ENCODE results near the gene SIGLEC15. TPM values are rescaled to one million over a fixed set of nuclear protein-coding genes. Genes with fewer than 3 reads are reported as not detected.

SIGLEC15 gene
- total RNA-seq, 1 experiment from 2014 or later, result 0.92 TPM

DNA sequence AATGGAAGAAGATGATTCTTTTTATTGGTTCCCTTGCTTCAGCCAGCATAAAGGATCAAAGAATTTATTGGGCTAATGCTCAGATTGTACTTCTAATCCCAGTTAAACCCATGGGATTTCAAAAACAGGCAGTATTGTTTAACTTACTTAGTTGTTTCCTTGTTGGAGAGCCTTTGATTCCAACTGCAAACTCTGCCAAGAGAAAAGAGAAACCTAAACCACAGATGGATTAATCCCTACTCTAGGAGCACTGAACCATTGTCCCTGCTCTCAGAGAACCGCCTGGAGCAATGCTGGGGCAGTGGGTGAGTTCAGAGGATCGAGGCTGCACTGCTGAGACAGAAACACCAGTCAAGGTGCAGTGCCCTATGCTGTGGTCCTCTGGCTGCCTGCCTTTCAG lies 44.9 kb upstream of the SIGLEC15 start:
- Histone ChIP-seq H3K27ac (ENCODE audit: low read depth, low read length, poor library complexity, severe bottlenecking) (no peak overlapping the region), H3K4me1 (ENCODE audit: insufficient read depth, low read length, poor library complexity, severe bottlenecking) (no peaks in the 10 kb centered on the region), H3K4me3 (ENCODE audit: low read depth, low read length, poor library complexity, severe bottlenecking) (no peak overlapping the region), H3K36me3 (ENCODE audit: insufficient read depth, low read length, poor library complexity, severe bottlenecking) (no peaks in the 10 kb centered on the region), H3K9me3 (ENCODE audit: low read depth, low read length, poor library complexity, severe bottlenecking) (no peaks in the 10 kb centered on the region), H3K27me3 (replicated peaks; ENCODE audit: insufficient read depth, low read depth, low read length, poor library complexity) (no peaks in the 10 kb centered on the region)
- ChIA-PET CTCF (no interaction called here), POLR2A (ENCODE audit: low non-redundant PET) (no interaction called here)
- DNase-seq (ENCODE audit: low spot score), result no peak
- no TSS peak for BruUV-seq (replicated peaks)
- intact Hi-C loops (cut with micrococcal nuclease; ENCODE audit: unreplicated experiment), result no loop called here
- TF ChIP-seq, protein P1, sequence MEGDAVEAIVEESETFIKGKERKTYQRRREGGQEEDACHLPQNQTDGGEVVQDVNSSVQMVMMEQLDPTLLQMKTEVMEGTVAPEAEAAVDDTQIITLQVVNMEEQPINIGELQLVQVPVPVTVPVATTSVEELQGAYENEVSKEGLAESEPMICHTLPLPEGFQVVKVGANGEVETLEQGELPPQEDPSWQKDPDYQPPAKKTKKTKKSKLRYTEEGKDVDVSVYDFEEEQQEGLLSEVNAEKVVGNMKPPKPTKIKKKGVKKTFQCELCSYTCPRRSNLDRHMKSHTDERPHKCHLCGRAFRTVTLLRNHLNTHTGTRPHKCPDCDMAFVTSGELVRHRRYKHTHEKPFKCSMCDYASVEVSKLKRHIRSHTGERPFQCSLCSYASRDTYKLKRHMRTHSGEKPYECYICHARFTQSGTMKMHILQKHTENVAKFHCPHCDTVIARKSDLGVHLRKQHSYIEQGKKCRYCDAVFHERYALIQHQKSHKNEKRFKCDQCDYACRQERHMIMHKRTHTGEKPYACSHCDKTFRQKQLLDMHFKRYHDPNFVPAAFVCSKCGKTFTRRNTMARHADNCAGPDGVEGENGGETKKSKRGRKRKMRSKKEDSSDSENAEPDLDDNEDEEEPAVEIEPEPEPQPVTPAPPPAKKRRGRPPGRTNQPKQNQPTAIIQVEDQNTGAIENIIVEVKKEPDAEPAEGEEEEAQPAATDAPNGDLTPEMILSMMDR (conservative IDR thresholded peaks at IDR 0.05; ENCODE audit: low read depth, low read length), result no peak
- no peak for TF ChIP-seq EZH2 (IDR thresholded peaks at IDR 0.05; ENCODE audit: borderline replicate concordance, low read depth, low read length, poor library complexity, severe bottlenecking)

DNA sequence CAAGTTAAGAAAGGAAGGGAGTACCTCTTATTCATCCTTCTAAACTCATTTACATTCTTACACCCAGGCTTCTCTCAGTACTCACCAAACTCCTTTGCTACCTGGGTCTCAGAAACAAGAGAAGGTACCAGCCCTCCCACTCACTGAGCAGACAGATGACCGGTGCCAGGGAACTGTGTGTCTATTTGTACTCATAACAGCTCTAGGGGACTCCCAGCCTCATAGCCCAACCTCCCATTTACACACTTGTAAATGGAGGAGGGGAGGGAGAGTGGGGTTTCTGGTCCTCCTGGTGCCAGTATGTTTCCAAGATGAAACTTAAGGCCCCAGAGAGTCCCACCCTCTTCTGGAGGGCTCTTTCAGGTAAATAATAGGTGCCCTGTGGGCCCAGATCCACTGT lies 42.8 kb upstream of the SIGLEC15 start:
- ChIA-PET POLR2A (ENCODE audit: low non-redundant PET) (no interaction called here), CTCF (no interaction called here)
- Histone ChIP-seq H3K4me1 (ENCODE audit: insufficient read depth, low read length, poor library complexity, severe bottlenecking) (no peaks in the 10 kb centered on the region), H3K9me3 (ENCODE audit: low read depth, low read length, poor library complexity, severe bottlenecking) (no peaks in the 10 kb centered on the region), H3K27me3 (replicated peaks; ENCODE audit: insufficient read depth, low read depth, low read length, poor library complexity) (no peaks in the 10 kb centered on the region), H3K36me3 (ENCODE audit: insufficient read depth, low read length, poor library complexity, severe bottlenecking) (no peaks in the 10 kb centered on the region), H3K27ac (ENCODE audit: low read depth, low read length, poor library complexity, severe bottlenecking) (no peak overlapping the region), H3K4me3 (ENCODE audit: low read depth, low read length, poor library complexity, severe bottlenecking) (no peak overlapping the region)
- DNase-seq (ENCODE audit: low spot score), result no peak
- intact Hi-C loops (cut with micrococcal nuclease; ENCODE audit: unreplicated experiment), result no loop called here
- TF ChIP-seq, protein P1 (conservative IDR thresholded peaks at IDR 0.05; ENCODE audit: low read depth, low read length), result no peak
- no peak for TF ChIP-seq EZH2 (IDR thresholded peaks at IDR 0.05; ENCODE audit: borderline replicate concordance, low read depth, low read length, poor library complexity, severe bottlenecking)
- BruUV-seq (replicated peaks), result no TSS peak

DNA sequence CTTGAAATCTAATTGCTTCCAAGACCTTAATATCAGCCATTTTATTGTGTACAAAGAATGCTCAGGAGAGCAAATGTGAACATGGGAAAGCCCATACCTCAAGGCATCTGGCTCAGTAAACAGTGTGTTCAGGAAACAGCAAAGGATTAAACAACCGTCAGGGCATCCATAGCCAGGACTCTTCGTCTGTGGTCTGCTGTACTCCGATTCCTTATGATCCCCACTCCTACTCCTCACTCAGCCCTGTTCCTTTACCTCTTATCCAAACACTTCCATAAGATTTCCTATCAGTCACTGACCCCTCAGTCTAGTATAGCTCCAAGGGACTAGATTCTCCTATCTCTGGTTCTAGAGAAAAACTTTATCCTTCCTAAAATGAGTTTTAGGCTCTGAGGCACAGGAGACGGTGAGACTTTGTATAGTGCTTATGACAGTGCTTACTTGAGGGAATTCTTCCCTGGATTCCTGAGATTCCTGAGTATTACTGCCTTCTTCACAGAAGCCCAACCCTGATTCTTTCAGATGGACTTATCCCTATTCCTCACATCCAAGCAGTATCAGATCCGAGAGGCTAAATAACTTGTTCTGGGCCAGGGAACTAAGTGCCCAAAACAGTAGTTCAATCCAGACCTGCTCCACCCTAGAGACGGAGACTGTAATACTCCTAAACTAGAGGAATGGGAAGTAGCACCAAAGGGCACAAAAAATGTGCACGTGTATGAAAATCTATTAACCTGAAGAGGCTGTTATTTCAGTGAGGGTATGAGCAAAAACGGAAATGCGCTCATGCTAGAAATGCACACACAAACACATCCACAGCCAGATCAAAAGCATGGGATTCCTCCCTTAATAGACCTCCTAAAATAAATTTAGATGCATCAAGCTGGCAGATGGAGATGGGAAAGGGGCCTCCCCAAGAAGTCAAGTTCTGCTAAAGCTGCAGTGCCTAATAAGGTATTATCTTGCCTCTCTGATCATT lies 42.1 kb upstream of the SIGLEC15 start:
- ChIA-PET CTCF (no interaction called here), POLR2A (ENCODE audit: low non-redundant PET) (no interaction called here)
- no peaks in the 10 kb centered on the region for H3K9me3 ChIP-seq (ENCODE audit: low read depth, low read length, poor library complexity, severe bottlenecking)
- no peaks in the 10 kb centered on the region for H3K36me3 ChIP-seq (ENCODE audit: insufficient read depth, low read length, poor library complexity, severe bottlenecking)
- no TSS peak for BruUV-seq (replicated peaks)
- H3K4me3 ChIP-seq (ENCODE audit: low read depth, low read length, poor library complexity, severe bottlenecking), result no peak overlapping the region
- intact Hi-C loops (cut with micrococcal nuclease; ENCODE audit: unreplicated experiment), result no loop called here
- H3K27me3 ChIP-seq (replicated peaks; ENCODE audit: insufficient read depth, low read depth, low read length, poor library complexity), result no peaks in the 10 kb centered on the region
- no peaks in the 10 kb centered on the region for H3K4me1 ChIP-seq (ENCODE audit: insufficient read depth, low read length, poor library complexity, severe bottlenecking)
- TF ChIP-seq, protein P1 (conservative IDR thresholded peaks at IDR 0.05; ENCODE audit: low read depth, low read length), result no peak
- no peak for TF ChIP-seq EZH2 (IDR thresholded peaks at IDR 0.05; ENCODE audit: borderline replicate concordance, low read depth, low read length, poor library complexity, severe bottlenecking)
- H3K27ac ChIP-seq (ENCODE audit: low read depth, low read length, poor library complexity, severe bottlenecking), result no peak overlapping the region
- DNase-seq (ENCODE audit: low spot score), result no peak

Data from A673 (cell line).